DND-41 (cell line): Measurements from ENCODE around the gene PTGFRN.

ENCODE experiments used
- ATAC-seq: fragments of 200-7000 bp; cut with Tn5 transposase; 3 replicates; pipeline ENCODE4 v1.9.1; 2021; ENCODE audit warnings: low read depth; ENCODE audit not compliant: insufficient read depth
- DNase-seq: peaks from one replicate; pipeline ENCODE4 v3.0.0-alpha.2; 2020
- H2AFZ ChIP-seq: 2 replicates; pipeline ENCODE4 v1.6.0; 2012; ENCODE audit warnings: low read depth, low read length
- H3K27ac ChIP-seq: 2 replicates; pipeline ENCODE4 v1.5.1; 2012; ENCODE audit warnings: low read length, inconsistent platforms
- H3K27me3 ChIP-seq: fragments of 200-600 bp; sonication (generic); 2 replicates; pipeline ENCODE4 v1.6.0; 2012; ENCODE audit warnings: low read length, mild to moderate bottlenecking, inconsistent platforms; ENCODE audit not compliant: insufficient read depth, poor library complexity
- H3K36me3 ChIP-seq: 2 replicates; pipeline ENCODE4 v1.5.1; 2012; ENCODE audit warnings: low read length, inconsistent platforms; ENCODE audit not compliant: insufficient read depth
- H3K4me1 ChIP-seq: 2 replicates; pipeline ENCODE4 v1.5.1; 2012; ENCODE audit warnings: mild to moderate bottlenecking, low read length; ENCODE audit not compliant: insufficient read depth
- H3K4me2 ChIP-seq: 2 replicates; pipeline ENCODE4 v1.6.0; 2012; ENCODE audit warnings: mild to moderate bottlenecking, moderate library complexity, low read length, inconsistent platforms; ENCODE audit not compliant: insufficient read depth
- H3K4me3 ChIP-seq, 2 experiments: fragments of 200-600 bp in 1 of 2; shearing (Covaris generic) in 1 of 2; 2 replicates each; pipeline ENCODE4 v1.5.1; 2012 to 2016; ENCODE audit warnings: inconsistent platforms in 2 of 2, low read length in 2 of 2, mild to moderate bottlenecking in 2 of 2, low read depth in 1 of 2, moderate library complexity in 1 of 2
- H3K79me2 ChIP-seq: 2 replicates; pipeline ENCODE4 v1.6.0; 2012; ENCODE audit warnings: low read length, inconsistent platforms; ENCODE audit not compliant: insufficient read depth
- H3K9ac ChIP-seq: 2 replicates; pipeline ENCODE4 v1.6.0; 2012; ENCODE audit warnings: low read depth, mild to moderate bottlenecking, inconsistent platforms, low read length, moderate library complexity
- H3K9me3 ChIP-seq: 2 replicates; pipeline ENCODE4 v1.5.1; 2012; ENCODE audit warnings: low read length, moderate library complexity, mild to moderate bottlenecking, inconsistent platforms; ENCODE audit not compliant: insufficient read depth, severe bottlenecking
- H4K20me1 ChIP-seq: 2 replicates; pipeline ENCODE4 v1.6.0; 2012; ENCODE audit warnings: low read length; ENCODE audit not compliant: insufficient read depth
- EZH2 ChIP-seq: IDR thresholded peaks from 3 replicates; pipeline ENCODE4 v1.6.1; 2012; ENCODE audit warnings: borderline replicate concordance, low read depth, mild to moderate bottlenecking, moderate library complexity, low read length, inconsistent platforms; ENCODE audit not compliant: severe bottlenecking
- TF ChIP-seq, protein P1 (sequence below): IDR thresholded peaks from 2 replicates; pipeline ENCODE4 v1.5.1; 2012; ENCODE audit warnings: borderline replicate concordance, low read length, moderate library complexity, mild to moderate bottlenecking; ENCODE audit not compliant: poor library complexity, severe bottlenecking; ENCODE audit errors: extremely low read depth

The PTGFRN gene

GRCh38 chr1:117030271-117030877, 120.7 kb downstream of the PTGFRN start:
- Histone ChIP-seq H3K79me2 (no peaks in the 10 kb centered on the region), H3K4me2 (no peak overlapping the region), H2AFZ (no peak overlapping the region), H3K4me1 (no peaks in the 10 kb centered on the region), H4K20me1 (no peaks in the 10 kb centered on the region), H3K27ac (no peak overlapping the region), H3K27me3 (no peaks in the 10 kb centered on the region), H3K4me3 (no peak overlapping the region), H3K36me3 (no peaks in the 10 kb centered on the region), H3K9ac (no peak overlapping the region), H3K9me3 (no peaks in the 10 kb centered on the region)
- TF ChIP-seq, protein P1, sequence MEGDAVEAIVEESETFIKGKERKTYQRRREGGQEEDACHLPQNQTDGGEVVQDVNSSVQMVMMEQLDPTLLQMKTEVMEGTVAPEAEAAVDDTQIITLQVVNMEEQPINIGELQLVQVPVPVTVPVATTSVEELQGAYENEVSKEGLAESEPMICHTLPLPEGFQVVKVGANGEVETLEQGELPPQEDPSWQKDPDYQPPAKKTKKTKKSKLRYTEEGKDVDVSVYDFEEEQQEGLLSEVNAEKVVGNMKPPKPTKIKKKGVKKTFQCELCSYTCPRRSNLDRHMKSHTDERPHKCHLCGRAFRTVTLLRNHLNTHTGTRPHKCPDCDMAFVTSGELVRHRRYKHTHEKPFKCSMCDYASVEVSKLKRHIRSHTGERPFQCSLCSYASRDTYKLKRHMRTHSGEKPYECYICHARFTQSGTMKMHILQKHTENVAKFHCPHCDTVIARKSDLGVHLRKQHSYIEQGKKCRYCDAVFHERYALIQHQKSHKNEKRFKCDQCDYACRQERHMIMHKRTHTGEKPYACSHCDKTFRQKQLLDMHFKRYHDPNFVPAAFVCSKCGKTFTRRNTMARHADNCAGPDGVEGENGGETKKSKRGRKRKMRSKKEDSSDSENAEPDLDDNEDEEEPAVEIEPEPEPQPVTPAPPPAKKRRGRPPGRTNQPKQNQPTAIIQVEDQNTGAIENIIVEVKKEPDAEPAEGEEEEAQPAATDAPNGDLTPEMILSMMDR = no peak
- TF ChIP-seq EZH2 = no peak
- DNase-seq = no peak
- no peak for ATAC-seq

DNA sequence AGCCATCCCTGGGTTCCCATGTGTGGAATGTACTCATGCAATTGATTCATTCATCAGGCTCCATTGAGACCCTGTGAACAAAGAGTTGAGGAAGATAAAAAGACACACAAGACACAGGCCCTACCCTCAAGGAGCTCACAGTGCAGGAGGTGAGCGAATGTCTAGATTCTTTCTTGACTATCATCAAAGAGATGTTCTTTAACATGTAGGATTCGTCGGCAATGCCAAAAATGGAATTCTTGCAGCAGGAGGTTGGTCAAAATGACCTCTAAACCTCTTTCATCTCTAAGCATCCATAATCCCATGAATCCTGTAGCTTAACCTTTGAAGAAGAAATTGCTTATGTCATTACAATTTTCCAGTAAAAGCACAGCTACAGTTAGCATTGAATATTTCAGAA, 122.5 kb downstream of the PTGFRN start:
- Histone ChIP-seq H3K9ac (no peak overlapping the region), H3K9me3 (no peaks in the 10 kb centered on the region), H3K27ac (no peak overlapping the region), H3K27me3 (no peaks in the 10 kb centered on the region), H3K4me1 (no peaks in the 10 kb centered on the region), H3K36me3 (no peaks in the 10 kb centered on the region), H3K79me2 (no peaks in the 10 kb centered on the region), H3K4me3 (no peak overlapping the region), H3K4me2 (no peak overlapping the region), H2AFZ (no peak overlapping the region), H4K20me1 (no peaks in the 10 kb centered on the region)
- no peak for DNase-seq
- ATAC-seq = no peak
- TF ChIP-seq, protein P1 = no peak
- TF ChIP-seq EZH2 = no peak

- no peak overlapping the region for H3K9ac ChIP-seq
- H3K27ac ChIP-seq = no peak overlapping the region
- H3K4me3 ChIP-seq = no peak overlapping the region
- H3K4me2 ChIP-seq = no peak overlapping the region
- no peak overlapping the region for H2AFZ ChIP-seq
- no peaks in the 10 kb centered on the region for H3K9me3 ChIP-seq
- H3K36me3 ChIP-seq = no peaks in the 10 kb centered on the region
- ATAC-seq (peak; percentile 24; the same call in 1 of the 3 replicates), DNase-seq (no peak)
- no peaks in the 10 kb centered on the region for H3K79me2 ChIP-seq
- H3K4me1 ChIP-seq = no peaks in the 10 kb centered on the region
- H4K20me1 ChIP-seq = no peaks in the 10 kb centered on the region
- H3K27me3 ChIP-seq = no peaks in the 10 kb centered on the region
- no peak for TF ChIP-seq EZH2
- TF ChIP-seq, protein P1 = no peak
These were observed 123.2 kb downstream of the PTGFRN start for GRCh38 chr1:117032681-117033539.
